Osteoblast (primary cell): Measurements from ENCODE around the gene CTDP1. TPM values are rescaled to one million over a fixed set of nuclear protein-coding genes. Genes with fewer than 3 reads are reported as not detected.

Experiments used
- DNase-seq: peaks from one replicate; pipeline ENCODE4 v3.0.0; 2011; ENCODE audit warnings: low spot score, mixed read lengths; ENCODE audit not compliant: insufficient read length; ENCODE audit errors: missing footprints
- H2AFZ ChIP-seq: 2 replicates; pipeline ENCODE4 v1.6.0; 2011; ENCODE audit warnings: mild to moderate bottlenecking, low read length
- H3K27ac ChIP-seq: 2 replicates; pipeline ENCODE4 v1.5.1; 2011; ENCODE audit warnings: mild to moderate bottlenecking, low read depth, low read length, moderate library complexity
- H3K27me3 ChIP-seq: 2 replicates; pipeline ENCODE4 v1.6.0; 2012; ENCODE audit warnings: mild to moderate bottlenecking, control low read depth, inconsistent platforms, low read length, moderate library complexity; ENCODE audit not compliant: insufficient read depth
- H3K36me3 ChIP-seq: 2 replicates; pipeline ENCODE4 v1.5.1; 2011; ENCODE audit warnings: mild to moderate bottlenecking, low read length, control low read depth, moderate library complexity; ENCODE audit not compliant: insufficient read depth
- H3K4me1 ChIP-seq: 2 replicates; pipeline ENCODE4 v1.5.1; 2011; ENCODE audit warnings: mild to moderate bottlenecking, low read length, control low read depth, moderate library complexity; ENCODE audit not compliant: insufficient read depth
- H3K4me2 ChIP-seq: 2 replicates; pipeline ENCODE4 v1.6.0; 2011; ENCODE audit warnings: mild to moderate bottlenecking, low read length; ENCODE audit not compliant: insufficient read depth
- H3K4me3 ChIP-seq: fragments of 200-600 bp; sonication (generic); 3 replicates; pipeline ENCODE4 v1.5.1; 2012; ENCODE audit warnings: mild to moderate bottlenecking, low read length, inconsistent platforms; ENCODE audit not compliant: insufficient read depth
- H3K79me2 ChIP-seq: 2 replicates; pipeline ENCODE4 v1.6.0; 2012; ENCODE audit warnings: mild to moderate bottlenecking, low read length, control low read depth, inconsistent platforms; ENCODE audit not compliant: insufficient read depth
- H3K9me3 ChIP-seq: 2 replicates; pipeline ENCODE4 v1.5.1; 2011; ENCODE audit warnings: low read depth, low read length, control low read depth
- H4K20me1 ChIP-seq: 2 replicates; pipeline ENCODE4 v1.6.0; 2012; ENCODE audit warnings: mild to moderate bottlenecking, low read length, control low read depth; ENCODE audit not compliant: insufficient read depth
- CTCF ChIP-seq: IDR thresholded peaks from 2 replicates; pipeline ENCODE4 v1.5.1; 2011; ENCODE audit warnings: mild to moderate bottlenecking, low read depth, low read length, moderate library complexity; ENCODE audit errors: extremely low read depth
- total RNA-seq: library from RNA; depleted of rRNA; stranded (reverse); fragments of >200 nt; gene quantifications from 2 replicates; pipeline ENCODE4 v1.2.3, GENCODE V29; 2012

Gene CTDP1
- total RNA-seq, 1 donor: 26.8 TPM

GRCh38 chr18:79658366-79658765 is 21.2 kb upstream of the CTDP1 start:
- no peak for DNase-seq
- peaks cover 43% of the 10 kb centered on the region for H3K27me3 ChIP-seq
- H3K27ac ChIP-seq: no peak overlapping the region

DNA sequence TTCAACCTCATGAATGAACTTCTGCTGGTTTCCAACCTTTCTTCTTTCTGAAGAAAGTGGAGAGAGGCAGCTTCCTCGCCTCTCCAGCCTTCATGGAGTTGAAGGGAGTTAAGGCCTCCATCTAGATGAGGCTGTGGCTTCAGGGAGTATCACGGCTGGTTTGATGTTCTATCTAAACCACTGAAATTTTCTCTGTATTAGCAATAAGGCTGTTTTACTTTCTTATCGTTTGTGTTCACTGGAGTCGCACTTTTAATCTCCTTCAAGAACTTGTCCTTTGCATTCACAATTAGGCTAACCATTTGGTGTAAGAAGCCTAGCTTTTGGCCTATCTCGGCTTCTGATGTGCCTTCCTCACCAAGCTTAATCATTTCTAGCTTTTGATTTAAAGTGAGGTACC is 19.9 kb upstream of the CTDP1 start:
- no peak overlapping the region for H3K4me3 ChIP-seq
- H3K4me2 ChIP-seq: no peak overlapping the region
- H2AFZ ChIP-seq: no peak overlapping the region
- H4K20me1 ChIP-seq: no peaks in the 10 kb centered on the region
- no peak overlapping the region for H3K27ac ChIP-seq
- no peaks in the 10 kb centered on the region for H3K4me1 ChIP-seq
- no peak for DNase-seq
- H3K9me3 ChIP-seq: no peaks in the 10 kb centered on the region
- no peak for TF ChIP-seq CTCF
- H3K36me3 ChIP-seq: no peaks in the 10 kb centered on the region
- no peaks in the 10 kb centered on the region for H3K79me2 ChIP-seq
- H3K27me3 ChIP-seq: peaks cover 31% of the 10 kb centered on the region

More at GRCh38 chr18:79658366-79658765, 21.2 kb upstream of the CTDP1 start:
- H3K9me3 ChIP-seq: no peaks in the 10 kb centered on the region
- H3K79me2 ChIP-seq: no peaks in the 10 kb centered on the region
- H3K4me2 ChIP-seq: no peak overlapping the region
- H3K36me3 ChIP-seq: no peaks in the 10 kb centered on the region
- no peak for TF ChIP-seq CTCF
- no peak overlapping the region for H3K4me3 ChIP-seq
- no peak overlapping the region for H2AFZ ChIP-seq
- no peaks in the 10 kb centered on the region for H4K20me1 ChIP-seq
- no peaks in the 10 kb centered on the region for H3K4me1 ChIP-seq

GRCh38 chr18:79662034-79662433 is 17.6 kb upstream of the CTDP1 start:
- Histone ChIP-seq H3K4me3 (no peak overlapping the region), H3K79me2 (no peaks in the 10 kb centered on the region), H3K27ac (no peak overlapping the region), H2AFZ (no peak overlapping the region), H3K36me3 (no peaks in the 10 kb centered on the region), H3K4me2 (no peak overlapping the region), H3K27me3 (peaks cover 31% of the 10 kb centered on the region), H3K4me1 (no peaks in the 10 kb centered on the region), H4K20me1 (no peaks in the 10 kb centered on the region), H3K9me3 (no peaks in the 10 kb centered on the region)
- no peak for TF ChIP-seq CTCF
- no peak for DNase-seq

DNA sequence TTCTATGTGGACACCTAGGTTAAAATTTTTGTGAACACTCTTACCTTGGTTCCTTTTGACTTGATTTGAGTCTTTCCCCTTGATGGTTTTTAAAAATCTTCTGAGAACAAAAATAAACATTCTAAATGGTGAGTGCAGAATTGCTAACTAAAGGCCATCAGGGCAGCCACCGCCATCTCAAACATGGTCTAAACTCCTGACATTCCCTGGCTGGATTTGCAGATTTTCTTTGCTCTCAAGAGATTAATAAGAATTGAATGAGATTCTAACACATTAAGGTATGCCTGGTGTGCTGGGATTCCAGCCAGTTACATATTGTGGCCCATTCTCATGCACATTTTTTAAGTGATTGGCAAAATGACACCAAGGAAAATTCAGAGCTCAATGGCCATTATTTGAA is 17.2 kb upstream of the CTDP1 start:
- Histone ChIP-seq H3K4me3 (no peak overlapping the region), H2AFZ (no peak overlapping the region), H3K9me3 (no peaks in the 10 kb centered on the region), H4K20me1 (no peaks in the 10 kb centered on the region), H3K79me2 (no peaks in the 10 kb centered on the region), H3K27me3 (peaks cover 31% of the 10 kb centered on the region), H3K4me2 (no peak overlapping the region), H3K36me3 (no peaks in the 10 kb centered on the region), H3K4me1 (no peaks in the 10 kb centered on the region), H3K27ac (no peak overlapping the region)
- TF ChIP-seq CTCF: no peak
- no peak for DNase-seq
